ACC112 (cell line): ENCODE results near the gene PMAIP1.
A peak's percentile ranks its signal among the peaks of the same experiment; 100 is the strongest.

Experiments used
- H2AFZ ChIP-seq: fragments of 200-600 bp; sonication (generic); one replicate; pipeline ENCODE4 v1.6.0; 2017; ENCODE audit warnings: antibody characterized with exemption, low read length; ENCODE audit not compliant: unreplicated experiment
- H3K27ac ChIP-seq: fragments of 200-600 bp; sonication (generic); 2 replicates; pipeline ENCODE4 v1.5.1; 2014; ENCODE audit warnings: low read depth, mild to moderate bottlenecking, antibody characterized with exemption, low read length, moderate library complexity
- H3K27me3 ChIP-seq: fragments of 200-600 bp; sonication (generic); 2 replicates; pipeline ENCODE4 v1.6.1; 2014; ENCODE audit warnings: mild to moderate bottlenecking, antibody characterized with exemption, low read length, moderate library complexity, mixed read lengths; ENCODE audit not compliant: insufficient read depth
- H3K36me3 ChIP-seq: fragments of 200-600 bp; sonication (generic); 2 replicates; pipeline ENCODE4 v1.6.1; 2016; ENCODE audit warnings: mild to moderate bottlenecking, antibody characterized with exemption, low read length, moderate library complexity, mixed read lengths; ENCODE audit not compliant: insufficient read depth
- H3K4me1 ChIP-seq: fragments of 200-600 bp; sonication (generic); one replicate; pipeline ENCODE4 v1.6.1; 2016; ENCODE audit warnings: low read length, mixed read lengths; ENCODE audit not compliant: insufficient read depth, unreplicated experiment, control insufficient read depth
- H3K4me3 ChIP-seq: fragments of 200-600 bp; sonication (generic); 2 replicates; pipeline ENCODE4 v1.5.1; 2014; ENCODE audit warnings: mild to moderate bottlenecking, low read depth, low read length
- H3K79me2 ChIP-seq: fragments of 200-600 bp; sonication (generic); one replicate; pipeline ENCODE4 v1.6.0; 2016; ENCODE audit warnings: low read length; ENCODE audit not compliant: control insufficient read depth, unreplicated experiment, insufficient read depth

Gene PMAIP1

DNA sequence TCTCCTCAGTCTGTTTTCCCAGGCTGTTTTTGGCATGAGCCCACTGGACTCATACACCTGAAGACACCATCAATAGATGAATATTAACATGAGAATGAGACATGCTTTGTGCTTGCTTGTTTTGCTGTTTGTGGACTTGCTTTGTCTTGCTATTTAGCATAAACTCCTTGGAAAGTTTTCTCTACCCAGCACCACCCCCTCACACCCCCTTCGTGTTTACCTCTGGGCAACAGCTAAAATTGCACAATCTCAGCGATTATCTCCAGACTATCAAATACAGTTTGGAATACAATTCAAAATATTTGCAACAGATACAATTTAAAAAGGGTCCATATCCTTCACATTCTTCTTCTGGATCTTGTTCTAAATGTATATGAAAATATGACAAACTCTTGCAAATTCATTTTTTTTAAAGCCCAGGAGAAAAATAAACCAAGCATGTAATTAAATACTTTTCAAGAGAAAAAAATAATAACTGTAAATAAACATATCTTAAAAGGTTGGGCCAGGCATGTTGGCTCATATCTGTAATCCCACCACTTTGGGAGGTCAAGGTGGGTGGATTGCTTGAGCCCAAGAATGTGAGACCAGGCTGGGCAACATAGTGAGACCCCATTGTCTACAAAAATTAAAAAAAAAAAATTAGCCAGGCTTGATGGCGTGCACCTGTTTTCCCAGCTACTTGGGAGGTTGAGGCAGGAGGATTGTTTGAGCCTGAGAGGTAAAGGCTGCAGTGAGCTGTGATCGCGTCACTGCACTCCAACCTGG, 32.3 kb upstream of the PMAIP1 start:
- H3K27ac ChIP-seq = no peak overlapping the region
- H3K4me1 ChIP-seq = no peaks in the 10 kb centered on the region
- H3K79me2 ChIP-seq = no peaks in the 10 kb centered on the region
- no peak overlapping the region for H3K4me3 ChIP-seq
- no peaks in the 10 kb centered on the region for H3K27me3 ChIP-seq
- H2AFZ ChIP-seq = no peak overlapping the region
- H3K36me3 ChIP-seq = no peaks in the 10 kb centered on the region

DNA sequence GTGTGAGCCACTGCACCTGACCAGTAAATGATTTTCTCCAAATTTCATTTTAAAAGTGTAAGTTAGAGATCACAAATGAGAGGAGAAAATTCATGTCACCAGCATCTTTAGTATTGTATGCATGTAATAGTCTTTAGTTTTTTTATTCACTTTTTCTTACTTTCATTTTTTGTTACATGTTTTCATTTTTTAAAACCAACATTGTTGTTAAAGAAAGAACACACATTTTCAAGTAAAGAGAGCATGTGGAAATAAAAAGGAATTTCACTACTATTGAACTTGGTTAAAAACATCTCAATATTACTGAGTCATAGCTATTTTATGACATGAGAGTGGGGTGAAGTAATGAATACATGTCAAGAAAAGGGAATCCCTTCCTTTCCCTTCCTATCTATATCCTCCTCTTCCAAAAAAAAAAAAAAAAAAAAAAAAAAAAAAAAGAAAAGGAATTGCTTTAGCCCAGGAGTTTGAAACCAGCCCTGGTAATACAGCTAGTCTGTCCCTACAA, 29.1 kb upstream of the PMAIP1 start:
- Histone ChIP-seq H2AFZ (no peak overlapping the region), H3K4me1 (peaks cover 14% of the 10 kb centered on the region), H3K79me2 (no peaks in the 10 kb centered on the region), H3K27me3 (no peaks in the 10 kb centered on the region), H3K27ac (no peak overlapping the region), H3K4me3 (no peak overlapping the region), H3K36me3 (no peaks in the 10 kb centered on the region)

DNA sequence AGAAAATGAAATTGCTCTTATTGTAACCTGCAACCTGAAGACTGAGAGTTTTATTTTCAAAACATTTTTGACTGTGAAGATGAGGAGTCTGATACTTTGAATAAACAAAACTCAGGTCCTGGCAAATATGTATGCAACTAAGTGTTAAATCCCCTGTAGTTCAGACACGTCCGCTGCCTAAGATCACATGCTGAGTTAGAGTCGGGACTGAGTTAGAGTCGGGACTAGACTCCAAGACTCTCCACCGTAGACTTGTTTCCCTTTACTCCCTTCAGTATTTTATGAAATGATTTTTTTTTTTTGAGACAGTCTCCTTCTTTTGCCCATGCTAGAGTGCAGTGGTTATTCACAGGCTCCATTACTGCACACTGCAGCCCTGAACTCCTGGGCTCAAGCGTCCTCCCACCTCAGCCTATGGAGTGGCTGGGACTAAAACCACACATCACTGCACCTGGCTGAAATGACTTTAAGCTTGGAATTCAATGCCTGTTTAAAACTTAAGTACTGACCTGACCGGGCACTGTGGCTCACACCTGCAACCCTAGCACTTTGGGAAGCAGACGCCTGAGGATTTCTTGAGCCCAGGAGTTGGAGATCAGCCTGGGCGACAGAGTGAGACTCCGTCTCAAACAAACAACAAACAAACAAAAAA, 28.0 kb upstream of the PMAIP1 start:
- Histone ChIP-seq H3K27me3 (no peaks in the 10 kb centered on the region), H3K4me1 (peaks cover 14% of the 10 kb centered on the region), H3K79me2 (no peaks in the 10 kb centered on the region), H2AFZ (no peak overlapping the region), H3K27ac (no peak overlapping the region), H3K36me3 (no peaks in the 10 kb centered on the region), H3K4me3 (no peak overlapping the region)

DNA sequence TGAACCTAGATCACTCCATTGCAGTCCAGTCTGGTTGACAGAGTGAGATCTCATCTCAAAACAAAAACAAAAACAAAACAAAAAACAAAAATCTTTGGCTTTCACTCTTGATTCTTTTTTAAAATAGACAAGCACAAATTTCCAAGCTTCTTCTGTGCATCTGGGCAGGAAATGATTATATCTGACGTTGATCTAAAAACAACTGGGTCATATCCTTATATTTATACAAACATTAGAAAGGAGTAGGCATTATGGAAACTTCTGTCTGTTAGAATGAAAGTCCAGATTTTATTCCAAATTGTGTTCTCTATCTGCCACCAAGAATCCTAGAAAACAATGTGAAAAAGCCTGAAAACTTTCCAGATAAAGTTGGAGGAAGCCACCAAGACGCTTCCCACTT, 26.2 kb upstream of the PMAIP1 start:
- H3K27me3 ChIP-seq = no peaks in the 10 kb centered on the region
- peak overlapping the region; percentile 84 for H2AFZ ChIP-seq
- peak overlapping the region; percentile 73 for H3K27ac ChIP-seq
- H3K4me3 ChIP-seq = peak overlapping the region; percentile 30
- peaks cover 16% of the 10 kb centered on the region for H3K4me1 ChIP-seq
- H3K79me2 ChIP-seq = no peaks in the 10 kb centered on the region
- H3K36me3 ChIP-seq = no peaks in the 10 kb centered on the region

DNA sequence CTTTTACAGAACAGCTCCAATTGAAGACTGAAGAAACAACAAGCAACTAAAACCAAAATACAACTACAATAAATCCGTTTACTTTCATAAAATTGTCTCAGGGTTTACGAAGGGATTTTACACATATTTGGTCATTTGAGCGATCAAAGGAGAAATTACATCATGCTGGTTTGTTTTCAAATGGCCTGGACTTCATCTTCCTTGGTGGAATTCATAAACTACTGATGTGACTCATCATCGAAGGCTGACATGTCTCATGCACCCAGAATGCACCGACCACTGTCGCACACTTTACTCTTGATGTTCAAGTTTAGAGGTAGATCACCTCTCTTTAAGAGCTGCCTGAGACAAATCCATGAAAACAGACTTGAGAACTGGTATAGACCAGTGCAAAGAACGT, 25.6 kb upstream of the PMAIP1 start:
- H3K4me1 ChIP-seq = peaks cover 16% of the 10 kb centered on the region
- H3K27ac ChIP-seq = peak overlapping the region; percentile 73
- no peaks in the 10 kb centered on the region for H3K27me3 ChIP-seq
- peak overlapping the region; percentile 95 for H2AFZ ChIP-seq
- no peaks in the 10 kb centered on the region for H3K36me3 ChIP-seq
- no peaks in the 10 kb centered on the region for H3K79me2 ChIP-seq
- peak overlapping the region; percentile 30 for H3K4me3 ChIP-seq

GRCh38 chr18:59876310-59876626, 23.5 kb upstream of the PMAIP1 start:
- Histone ChIP-seq H3K36me3 (no peaks in the 10 kb centered on the region), H3K27me3 (no peaks in the 10 kb centered on the region), H3K27ac (no peak overlapping the region), H3K79me2 (no peaks in the 10 kb centered on the region), H3K4me1 (peaks cover 16% of the 10 kb centered on the region), H2AFZ (no peak overlapping the region), H3K4me3 (no peak overlapping the region)

GRCh38 chr18:59877361-59877760, 22.4 kb upstream of the PMAIP1 start:
- peaks cover 27% of the 10 kb centered on the region for H3K4me1 ChIP-seq
- no peak overlapping the region for H2AFZ ChIP-seq
- H3K27ac ChIP-seq = no peak overlapping the region
- H3K4me3 ChIP-seq = no peak overlapping the region
- no peaks in the 10 kb centered on the region for H3K27me3 ChIP-seq
- H3K79me2 ChIP-seq = no peaks in the 10 kb centered on the region
- no peaks in the 10 kb centered on the region for H3K36me3 ChIP-seq

DNA sequence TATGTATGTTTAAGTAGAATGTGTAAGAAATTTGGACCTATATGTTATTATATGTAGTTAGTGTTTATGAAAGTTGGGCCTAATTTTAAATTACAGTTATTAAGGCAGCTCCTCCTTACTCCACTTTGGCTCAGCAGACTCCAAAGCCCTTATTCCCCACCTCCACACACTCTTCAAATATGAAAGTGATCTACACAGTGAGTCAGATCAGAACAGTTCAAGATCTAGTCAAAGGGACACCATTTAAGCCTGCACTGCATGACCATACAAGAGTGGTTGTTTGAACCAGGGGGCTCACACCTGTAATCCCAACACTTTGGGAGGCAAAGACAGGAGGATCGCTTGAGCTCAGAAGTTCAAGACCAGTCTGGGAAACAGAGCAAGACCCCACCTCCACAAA, 21.2 kb upstream of the PMAIP1 start:
- Histone ChIP-seq H3K79me2 (no peaks in the 10 kb centered on the region), H3K36me3 (no peaks in the 10 kb centered on the region), H3K4me3 (no peak overlapping the region), H3K27ac (no peak overlapping the region), H3K27me3 (no peaks in the 10 kb centered on the region), H3K4me1 (peaks cover 30% of the 10 kb centered on the region), H2AFZ (peak overlapping the region; percentile 64)

GRCh38 chr18:59881728-59882656, 17.8 kb upstream of the PMAIP1 start:
- Histone ChIP-seq H3K4me1 (peaks cover 42% of the 10 kb centered on the region), H3K27ac (peak overlapping the region; percentile 94), H3K4me3 (peak overlapping the region; percentile 33), H3K79me2 (no peaks in the 10 kb centered on the region), H3K27me3 (no peaks in the 10 kb centered on the region), H2AFZ (peak overlapping the region; percentile 87), H3K36me3 (no peaks in the 10 kb centered on the region)

- Histone ChIP-seq H3K36me3 (no peaks in the 10 kb centered on the region), H3K4me1 (peaks cover 40% of the 10 kb centered on the region), H3K79me2 (no peaks in the 10 kb centered on the region), H3K27ac (peak overlapping the region; percentile 95), H3K4me3 (no peak overlapping the region), H2AFZ (no peak overlapping the region), H3K27me3 (no peaks in the 10 kb centered on the region)
Observed at GRCh38 chr18:59884351-59884750, 15.4 kb upstream of the PMAIP1 start.
